GM12875 (cell line): ENCODE results near the gene NIPSNAP3A.

Experiments used
- H3K4me3 ChIP-seq: one replicate; pipeline ENCODE4 v1.5.1; 2011; ENCODE audit warnings: low read depth, low read length, control low read depth
- TF ChIP-seq, protein P1 (sequence below): IDR thresholded peaks from 2 replicates; pipeline ENCODE4 v1.5.1; 2011; ENCODE audit warnings: low read depth, mild to moderate bottlenecking, control low read depth, inconsistent platforms, low read length, moderate library complexity, borderline replicate concordance; ENCODE audit not compliant: insufficient read depth

NIPSNAP3A gene

DNA sequence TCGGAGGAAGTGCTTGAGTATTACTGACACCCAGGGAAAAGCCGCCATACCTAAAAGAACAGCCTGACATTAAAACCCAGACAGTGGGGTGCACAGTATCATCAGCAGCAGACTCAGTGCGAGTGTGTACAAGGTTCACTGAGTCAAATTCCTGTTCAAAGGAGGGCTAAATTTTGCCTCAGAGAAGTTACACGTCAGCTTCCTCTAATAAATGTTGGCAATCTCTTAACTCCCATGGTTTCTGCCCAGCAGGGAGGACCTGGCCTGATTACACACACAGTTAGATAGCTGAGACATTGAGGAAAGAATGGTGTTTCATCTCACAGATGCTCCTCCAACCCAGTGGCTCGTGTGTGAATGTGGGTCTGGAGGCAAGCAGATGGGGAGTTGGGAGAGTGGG is 54.6 kb downstream of the NIPSNAP3A start:
- no peak overlapping the region for H3K4me3 ChIP-seq
- TF ChIP-seq, protein P1, sequence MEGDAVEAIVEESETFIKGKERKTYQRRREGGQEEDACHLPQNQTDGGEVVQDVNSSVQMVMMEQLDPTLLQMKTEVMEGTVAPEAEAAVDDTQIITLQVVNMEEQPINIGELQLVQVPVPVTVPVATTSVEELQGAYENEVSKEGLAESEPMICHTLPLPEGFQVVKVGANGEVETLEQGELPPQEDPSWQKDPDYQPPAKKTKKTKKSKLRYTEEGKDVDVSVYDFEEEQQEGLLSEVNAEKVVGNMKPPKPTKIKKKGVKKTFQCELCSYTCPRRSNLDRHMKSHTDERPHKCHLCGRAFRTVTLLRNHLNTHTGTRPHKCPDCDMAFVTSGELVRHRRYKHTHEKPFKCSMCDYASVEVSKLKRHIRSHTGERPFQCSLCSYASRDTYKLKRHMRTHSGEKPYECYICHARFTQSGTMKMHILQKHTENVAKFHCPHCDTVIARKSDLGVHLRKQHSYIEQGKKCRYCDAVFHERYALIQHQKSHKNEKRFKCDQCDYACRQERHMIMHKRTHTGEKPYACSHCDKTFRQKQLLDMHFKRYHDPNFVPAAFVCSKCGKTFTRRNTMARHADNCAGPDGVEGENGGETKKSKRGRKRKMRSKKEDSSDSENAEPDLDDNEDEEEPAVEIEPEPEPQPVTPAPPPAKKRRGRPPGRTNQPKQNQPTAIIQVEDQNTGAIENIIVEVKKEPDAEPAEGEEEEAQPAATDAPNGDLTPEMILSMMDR: no peak

DNA sequence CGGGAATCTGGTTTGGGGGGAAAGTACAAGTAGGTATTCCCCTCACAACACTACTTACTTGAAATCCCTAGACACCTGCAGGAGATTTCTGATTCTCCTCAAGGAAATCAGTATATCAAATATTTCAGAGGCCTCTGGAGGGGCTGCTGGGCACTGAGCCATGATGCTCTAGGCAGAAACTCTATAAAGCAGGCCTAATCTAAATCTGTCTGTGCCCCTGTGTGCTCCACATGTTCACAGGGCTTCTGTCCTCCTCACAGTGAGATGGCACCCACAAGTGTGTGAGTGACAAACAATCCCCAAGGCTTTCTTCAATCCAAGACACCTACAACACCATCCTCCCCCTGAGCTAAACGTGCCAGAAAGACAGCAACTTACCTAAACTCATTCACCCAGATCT is 55.4 kb downstream of the NIPSNAP3A start:
- TF ChIP-seq, protein P1: no peak
- H3K4me3 ChIP-seq: no peak overlapping the region

DNA sequence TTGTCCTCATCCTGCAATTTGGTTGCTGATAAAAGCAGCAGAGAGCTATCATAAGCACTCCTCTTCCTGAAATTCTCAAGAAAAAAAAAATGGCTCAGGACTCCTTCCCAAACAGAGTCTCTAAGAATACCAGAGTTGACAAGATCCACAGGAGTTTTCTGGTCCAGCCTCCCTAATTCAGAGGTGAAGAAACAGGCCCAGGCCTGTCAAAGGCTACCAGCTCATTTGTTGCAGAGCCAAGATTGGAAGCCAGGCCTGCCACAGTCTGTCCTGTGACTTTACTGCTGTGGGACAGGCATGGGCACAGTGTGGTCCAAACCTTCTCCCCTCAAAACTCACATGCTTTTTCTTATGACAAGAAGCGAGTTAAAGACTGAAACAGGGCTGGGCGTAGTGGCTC is 58.0 kb downstream of the NIPSNAP3A start:
- H3K4me3 ChIP-seq: no peak overlapping the region
- TF ChIP-seq, protein P1: no peak

DNA sequence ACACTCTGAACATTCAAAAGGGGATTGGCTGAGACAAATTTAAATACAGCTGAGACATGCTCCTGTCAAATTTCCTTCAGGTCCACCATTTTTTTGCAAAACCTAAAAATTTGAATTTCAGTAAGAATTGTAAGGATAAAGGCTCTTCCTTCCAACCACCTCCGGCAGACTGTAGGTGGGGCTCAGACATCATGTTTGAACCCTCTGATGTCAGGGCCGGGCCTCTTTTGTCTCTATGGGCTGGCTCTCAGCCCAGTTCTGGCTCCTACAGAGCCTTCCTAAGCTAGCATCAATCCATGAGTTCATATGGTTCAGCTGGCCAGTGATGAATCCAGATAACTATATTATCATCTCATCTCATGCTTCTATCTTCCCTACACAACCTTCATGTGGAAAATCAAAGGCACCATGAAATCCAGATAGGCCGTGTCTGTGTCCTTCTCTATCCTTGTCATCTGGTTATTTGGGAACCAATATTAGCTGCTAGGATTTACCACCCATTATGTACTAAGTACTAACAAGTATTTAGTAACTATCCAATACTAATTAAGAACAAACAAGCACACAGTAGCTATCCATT is 60.6 kb downstream of the NIPSNAP3A start:
- TF ChIP-seq, protein P1: no peak
- H3K4me3 ChIP-seq: no peak overlapping the region
